ENCODE results near the gene RBFOX2. TPM values are rescaled to one million over a fixed set of nuclear protein-coding genes. Genes with fewer than 3 reads are reported as not detected.
"Not testable (repeated sequence)": the region's sequence is repeated elsewhere in the genome, so short reads cannot be mapped to it uniquely, and the experiment has no call there.

The RBFOX2 gene
- total and polyA plus RNA-seq, 12 donors = 15.7 to 86.6 (median 69.8) TPM

GRCh38 chr22:36075230-36075629 is 46.6 kb upstream of the RBFOX2 start:
- WGBS, 4 donors = 87 to 91% (median 89%) methylated on average over 5 of the region's 5 CpGs
- H3K4me1 ChIP-seq (replicated peaks in 1 of 2) = no peaks in the 10 kb centered on the region
- no peaks in the 10 kb centered on the region for H3K36me3 ChIP-seq (replicated peaks in 1 of 2)
- DNase-seq = no peak
- H3K9me3 ChIP-seq (replicated peaks in 1 of 3) = no peaks in the 10 kb centered on the region
- TF ChIP-seq CTCF (IDR thresholded peaks at IDR 0.05) (no peak), POLR2A (IDR thresholded peaks at IDR 0.05) (no peak)
- intact Hi-C loops (cut with DNase I) = no loop called here
- H3K27ac ChIP-seq = no peak overlapping the region
- no peaks in the 10 kb centered on the region for H3K27me3 ChIP-seq
- no peak overlapping the region for H3K4me3 ChIP-seq

GRCh38 chr22:36073476-36073875 is 44.9 kb upstream of the RBFOX2 start:
- intact Hi-C loops (cut with DNase I) = no loop called here
- WGBS, 4 donors = 82 to 97% (median 94%) methylated on average over 1 of the region's 1 CpG
- Histone ChIP-seq H3K36me3 (replicated peaks in 1 of 2) (no peaks in the 10 kb centered on the region), H3K27me3 (no peaks in the 10 kb centered on the region), H3K9me3 (replicated peaks in 1 of 3) (no peaks in the 10 kb centered on the region), H3K4me1 (replicated peaks in 1 of 2) (no peaks in the 10 kb centered on the region), H3K4me3 (no peak overlapping the region), H3K27ac (no peak overlapping the region)
- TF ChIP-seq CTCF (IDR thresholded peaks at IDR 0.05) (no peak), POLR2A (IDR thresholded peaks at IDR 0.05) (no peak)
- no peak for DNase-seq

GRCh38 chr22:36070645-36071044 is 42.0 kb upstream of the RBFOX2 start:
- not testable (repeated sequence) for H3K4me1 ChIP-seq (replicated peaks in 1 of 2)
- WGBS, 4 donors = 94 to 96% (median 95%) methylated on average over 2 of the region's 2 CpGs

GRCh38 chr22:36069368-36069767 is 40.7 kb upstream of the RBFOX2 start:
- Histone ChIP-seq H3K4me1 (replicated peaks in 1 of 2) (peaks cover 0 to 10% of the 10 kb centered on the region in 2 donors), H3K27ac (no peak overlapping the region), H3K9me3 (replicated peaks in 1 of 3) (no peaks in the 10 kb centered on the region), H3K36me3 (replicated peaks in 1 of 2) (no peaks in the 10 kb centered on the region), H3K4me3 (no peak overlapping the region), H3K27me3 (no peaks in the 10 kb centered on the region)
- 79 to 91% (median 90%) methylated on average over 9 to 10 of the region's 10 CpGs for WGBS, 4 donors
- no peak for TF ChIP-seq POLR2A (IDR thresholded peaks at IDR 0.05)
- TF ChIP-seq CTCF (IDR thresholded peaks at IDR 0.05) = no peak
- DNase-seq = no peak
- intact Hi-C loops (cut with DNase I) = loop anchor here (5.0 to 10.0 kb wide), 2 partner anchors 55 to 137 kb away; no protein-coding TSS in a partner anchor

More at GRCh38 chr22:36070645-36071044, 42.0 kb upstream of the RBFOX2 start:
- H3K9me3 ChIP-seq (replicated peaks in 1 of 3); H3K27me3 ChIP-seq; H3K27ac ChIP-seq; intact Hi-C loops (cut with DNase I); H3K4me3 ChIP-seq; H3K36me3 ChIP-seq (replicated peaks in 1 of 2); DNase-seq: not testable (repeated sequence)

GRCh38 chr22:36068776-36069344 is 40.2 kb upstream of the RBFOX2 start:
- intact Hi-C loops (cut with DNase I) = loop anchor here (5.0 to 10.0 kb wide), 2 partner anchors 56 to 137 kb away; no protein-coding TSS in a partner anchor
- H3K36me3 ChIP-seq (replicated peaks in 1 of 2) = no peaks in the 10 kb centered on the region
- H3K4me1 ChIP-seq (replicated peaks in 1 of 2) = peaks cover 0 to 10% of the 10 kb centered on the region in 2 donors
- H3K4me3 ChIP-seq = no peak overlapping the region
- no peak overlapping the region for H3K27ac ChIP-seq
- no peaks in the 10 kb centered on the region for H3K9me3 ChIP-seq (replicated peaks in 1 of 3)
- H3K27me3 ChIP-seq = no peaks in the 10 kb centered on the region
- TF ChIP-seq CTCF (IDR thresholded peaks at IDR 0.05) = no peak
- TF ChIP-seq POLR2A (IDR thresholded peaks at IDR 0.05) = no peak
- 75 to 79% (median 76%) methylated on average over 6 of the region's 6 CpGs for WGBS, 4 donors
- no peak for DNase-seq

All from adrenal gland (tissue), 12 donors.